Stimulated activated naive CD8-positive, alpha-beta T cell treated with anti-CD3 and anti-CD28 coated beads, Interleukin-15, Interleukin-2, amounts not matched to agents 100 ng/mL and 50 ng/mL, for 24 hours (primary cell): ENCODE measurements around the gene KIF26B.

Experiments
- H3K27ac Mint-ChIP-seq: one replicate; pipeline ENCODE4 v1.8.0; 2021; ENCODE audit warnings: mild to moderate bottlenecking, mixed read lengths
- H3K27me3 Mint-ChIP-seq: one replicate; pipeline ENCODE4 v1.8.0; 2021; ENCODE audit warnings: mixed read lengths
- H3K36me3 Mint-ChIP-seq: one replicate; pipeline ENCODE4 v1.8.0; 2021; ENCODE audit warnings: low read depth, mixed read lengths
- H3K4me1 Mint-ChIP-seq: one replicate; pipeline ENCODE4 v1.8.0; 2021; ENCODE audit warnings: low read depth, mixed read lengths
- H3K4me3 Mint-ChIP-seq: one replicate; pipeline ENCODE4 v1.8.0; 2021; ENCODE audit warnings: mild to moderate bottlenecking, mixed read lengths
- H3K9me3 Mint-ChIP-seq: one replicate; pipeline ENCODE4 v1.8.0; 2021; ENCODE audit warnings: mixed read lengths

Gene KIF26B

GRCh38 chr1:245173446-245174211 lies 18.8 kb downstream of the KIF26B start:
- no peaks in the 10 kb centered on the region for H3K9me3 Mint-ChIP-seq
- H3K4me3 Mint-ChIP-seq = no peak overlapping the region
- H3K27me3 Mint-ChIP-seq = peaks cover 10% of the 10 kb centered on the region
- no peaks in the 10 kb centered on the region for H3K36me3 Mint-ChIP-seq
- H3K27ac Mint-ChIP-seq = no peak overlapping the region
- no peaks in the 10 kb centered on the region for H3K4me1 Mint-ChIP-seq

GRCh38 chr1:245177071-245177900 lies 22.5 kb downstream of the KIF26B start:
- Mint-ChIP-seq H3K27ac (no peak overlapping the region), H3K4me1 (no peaks in the 10 kb centered on the region), H3K27me3 (no peaks in the 10 kb centered on the region), H3K4me3 (no peak overlapping the region), H3K9me3 (no peaks in the 10 kb centered on the region), H3K36me3 (no peaks in the 10 kb centered on the region)

GRCh38 chr1:245179706-245180105 lies 24.9 kb downstream of the KIF26B start:
- Mint-ChIP-seq H3K9me3 (no peaks in the 10 kb centered on the region), H3K4me3 (no peak overlapping the region), H3K4me1 (no peaks in the 10 kb centered on the region), H3K27ac (no peak overlapping the region), H3K36me3 (no peaks in the 10 kb centered on the region), H3K27me3 (no peaks in the 10 kb centered on the region)

GRCh38 chr1:245180496-245181157 lies 25.8 kb downstream of the KIF26B start:
- no peaks in the 10 kb centered on the region for H3K9me3 Mint-ChIP-seq
- H3K4me3 Mint-ChIP-seq = no peak overlapping the region

GRCh38 chr1:245181158-245181517 lies 26.4 kb downstream of the KIF26B start:
- Mint-ChIP-seq H3K4me1 (no peaks in the 10 kb centered on the region), H3K36me3 (no peaks in the 10 kb centered on the region), H3K4me3 (no peak overlapping the region), H3K27me3 (no peaks in the 10 kb centered on the region), H3K27ac (no peak overlapping the region), H3K9me3 (no peaks in the 10 kb centered on the region)

More at GRCh38 chr1:245180496-245181157, 25.8 kb downstream of the KIF26B start:
- Mint-ChIP-seq H3K27ac (no peak overlapping the region), H3K36me3 (no peaks in the 10 kb centered on the region), H3K27me3 (no peaks in the 10 kb centered on the region), H3K4me1 (no peaks in the 10 kb centered on the region)

GRCh38 chr1:245182028-245182427 lies 27.2 kb downstream of the KIF26B start:
- no peak overlapping the region for H3K27ac Mint-ChIP-seq
- no peaks in the 10 kb centered on the region for H3K36me3 Mint-ChIP-seq
- no peak overlapping the region for H3K4me3 Mint-ChIP-seq
- no peaks in the 10 kb centered on the region for H3K27me3 Mint-ChIP-seq
- no peaks in the 10 kb centered on the region for H3K4me1 Mint-ChIP-seq
- H3K9me3 Mint-ChIP-seq = no peaks in the 10 kb centered on the region

GRCh38 chr1:245183429-245183828 lies 28.6 kb downstream of the KIF26B start:
- no peak overlapping the region for H3K4me3 Mint-ChIP-seq
- no peaks in the 10 kb centered on the region for H3K4me1 Mint-ChIP-seq
- no peaks in the 10 kb centered on the region for H3K9me3 Mint-ChIP-seq
- no peak overlapping the region for H3K27ac Mint-ChIP-seq
- H3K27me3 Mint-ChIP-seq = no peaks in the 10 kb centered on the region
- H3K36me3 Mint-ChIP-seq = no peaks in the 10 kb centered on the region

- no peak overlapping the region for H3K4me3 Mint-ChIP-seq
- no peaks in the 10 kb centered on the region for H3K27me3 Mint-ChIP-seq
- H3K36me3 Mint-ChIP-seq = no peaks in the 10 kb centered on the region
These were observed 30.0 kb downstream of the KIF26B start for GRCh38 chr1:245184779-245185178.

GRCh38 chr1:245188403-245188802 lies 33.6 kb downstream of the KIF26B start:
- Mint-ChIP-seq H3K27me3 (no peaks in the 10 kb centered on the region), H3K4me1 (no peaks in the 10 kb centered on the region), H3K36me3 (no peaks in the 10 kb centered on the region), H3K27ac (no peak overlapping the region), H3K9me3 (no peaks in the 10 kb centered on the region), H3K4me3 (no peak overlapping the region)

More at GRCh38 chr1:245184779-245185178, 30.0 kb downstream of the KIF26B start:
- Mint-ChIP-seq H3K27ac (no peak overlapping the region), H3K4me1 (no peaks in the 10 kb centered on the region), H3K9me3 (no peaks in the 10 kb centered on the region)

- H3K4me1 Mint-ChIP-seq = peaks cover 3% of the 10 kb centered on the region
- no peak overlapping the region for H3K27ac Mint-ChIP-seq
- no peaks in the 10 kb centered on the region for H3K9me3 Mint-ChIP-seq
- H3K4me3 Mint-ChIP-seq = no peak overlapping the region
- H3K36me3 Mint-ChIP-seq = no peaks in the 10 kb centered on the region
- H3K27me3 Mint-ChIP-seq = peaks cover 13% of the 10 kb centered on the region
These were observed 40.6 kb downstream of the KIF26B start for GRCh38 chr1:245195398-245195797.

- Mint-ChIP-seq H3K36me3 (no peaks in the 10 kb centered on the region), H3K4me1 (peaks cover 3% of the 10 kb centered on the region), H3K27me3 (peaks cover 15% of the 10 kb centered on the region), H3K9me3 (no peaks in the 10 kb centered on the region), H3K27ac (no peak overlapping the region), H3K4me3 (no peak overlapping the region)
These were observed 42.3 kb downstream of the KIF26B start for GRCh38 chr1:245197121-245197520.

- H3K27ac Mint-ChIP-seq = no peak overlapping the region
- H3K4me3 Mint-ChIP-seq = no peak overlapping the region
- H3K4me1 Mint-ChIP-seq = peaks cover 3% of the 10 kb centered on the region
- no peaks in the 10 kb centered on the region for H3K36me3 Mint-ChIP-seq
- H3K9me3 Mint-ChIP-seq = no peaks in the 10 kb centered on the region
- peaks cover 15% of the 10 kb centered on the region for H3K27me3 Mint-ChIP-seq
These were observed 43.2 kb downstream of the KIF26B start for GRCh38 chr1:245197911-245198379.

GRCh38 chr1:245198748-245199516 lies 44.1 kb downstream of the KIF26B start:
- Mint-ChIP-seq H3K27ac (no peak overlapping the region), H3K4me3 (no peak overlapping the region), H3K4me1 (peaks cover 3% of the 10 kb centered on the region), H3K27me3 (peaks cover 15% of the 10 kb centered on the region), H3K9me3 (no peaks in the 10 kb centered on the region), H3K36me3 (no peaks in the 10 kb centered on the region)

GRCh38 chr1:245200146-245200545 lies 45.4 kb downstream of the KIF26B start:
- Mint-ChIP-seq H3K27me3 (peaks cover 15% of the 10 kb centered on the region), H3K36me3 (no peaks in the 10 kb centered on the region), H3K4me3 (no peak overlapping the region), H3K4me1 (peaks cover 3% of the 10 kb centered on the region), H3K27ac (no peak overlapping the region), H3K9me3 (no peaks in the 10 kb centered on the region)
